SK-N-SH treated with all-trans-retinoic acid at 6 μM for 48 hours (cell line): ENCODE results near the gene TLN1.

Experiments used
- ATAC-seq: fragments of 200-7000 bp; cut with Tn5 transposase; 3 replicates; pipeline ENCODE4 v1.9.1; 2020; ENCODE audit warnings: mild to moderate bottlenecking, moderate library complexity
- ARNTL ChIP-seq: fragments of 450-650 bp; formaldehyde crosslinking; IDR thresholded peaks from 2 replicates; pipeline ENCODE4 v1.5.0; 2020; ENCODE audit warnings: low read depth, mild to moderate bottlenecking, moderate library complexity, borderline replicate concordance
- BACH2 ChIP-seq: fragments of 250-450 bp; sonication (Bioruptor Pico); IDR thresholded peaks from 2 replicates; pipeline ENCODE4 v1.9.0; 2021; ENCODE audit warnings: mild to moderate bottlenecking, borderline replicate concordance
- CREB5 ChIP-seq: fragments of 250-450 bp; sonication (Bioruptor Pico); IDR thresholded peaks from 2 replicates; pipeline ENCODE4 v1.5.1; 2020; ENCODE audit warnings: low read depth, mild to moderate bottlenecking, moderate library complexity
- CSDC2 ChIP-seq: fragments of 250-450 bp; sonication (Bioruptor Pico); IDR thresholded peaks from 2 replicates; pipeline ENCODE4 v1.5.0; 2020; ENCODE audit warnings: mild to moderate bottlenecking, moderate library complexity
- GLIS3 ChIP-seq: fragments of 250-450 bp; sonication (Bioruptor Pico); IDR thresholded peaks from 2 replicates; pipeline ENCODE4 v1.5.0; 2020; ENCODE audit warnings: mild to moderate bottlenecking, moderate library complexity
- ISL1 ChIP-seq: fragments of 250-450 bp; sonication (Bioruptor Pico); IDR thresholded peaks from 2 replicates; pipeline ENCODE4 v2.1.2; 2022; ENCODE audit warnings: mild to moderate bottlenecking, moderate library complexity
- OSR1 ChIP-seq: fragments of 250-450 bp; sonication (Bioruptor Pico); IDR thresholded peaks from 2 replicates; pipeline ENCODE4 v1.8.0; 2022; ENCODE audit warnings: moderate library complexity, mild to moderate bottlenecking, inconsistent platforms
- PATZ1 ChIP-seq: fragments of 250-450 bp; sonication (Bioruptor Pico); IDR thresholded peaks from 2 replicates; pipeline ENCODE4 v1.8.0; 2020; ENCODE audit warnings: mild to moderate bottlenecking, moderate library complexity, borderline replicate concordance
- POU6F1 ChIP-seq: fragments of 250-450 bp; sonication (Bioruptor Pico); IDR thresholded peaks from 2 replicates; pipeline ENCODE4 v1.8.0; 2021; ENCODE audit warnings: low read depth, mild to moderate bottlenecking, moderate library complexity, borderline replicate concordance
- PPARA ChIP-seq: fragments of 250-450 bp; sonication (Bioruptor Pico); IDR thresholded peaks from 2 replicates; pipeline ENCODE4 v1.5.0; 2020; ENCODE audit warnings: mild to moderate bottlenecking, borderline replicate concordance
- RARB ChIP-seq: fragments of 250-450 bp; sonication (Bioruptor Pico); IDR thresholded peaks from 2 replicates; pipeline ENCODE4 v1.8.0; 2021; ENCODE audit warnings: mild to moderate bottlenecking, moderate library complexity
- TCF4 ChIP-seq: fragments of 250-450 bp; sonication (Bioruptor Pico); IDR thresholded peaks from 2 replicates; pipeline ENCODE4 v1.8.0; 2021; ENCODE audit warnings: mild to moderate bottlenecking, moderate library complexity, borderline replicate concordance
- TOX ChIP-seq: fragments of 250-450 bp; sonication (Bioruptor Pico); IDR thresholded peaks from 2 replicates; pipeline ENCODE4 v1.8.0; 2021; ENCODE audit warnings: mild to moderate bottlenecking, moderate library complexity, borderline replicate concordance
- ZC3H10 ChIP-seq: fragments of 250-450 bp; sonication (Bioruptor Pico); IDR thresholded peaks from 2 replicates; pipeline ENCODE4 v1.5.1; 2021; ENCODE audit warnings: mild to moderate bottlenecking, moderate library complexity
- ZFP3 ChIP-seq: fragments of 250-450 bp; sonication (Bioruptor Pico); IDR thresholded peaks from 2 replicates; pipeline ENCODE4 v1.5.0; 2020; ENCODE audit warnings: mild to moderate bottlenecking, moderate library complexity
- ZFP30 ChIP-seq: fragments of 450-650 bp; formaldehyde crosslinking; IDR thresholded peaks from 2 replicates; pipeline ENCODE4 v1.5.0; 2022; ENCODE audit warnings: mild to moderate bottlenecking, moderate library complexity
- ZNF565 ChIP-seq: fragments of 450-650 bp; formaldehyde crosslinking; conservative IDR thresholded peaks from 2 replicates; pipeline ENCODE4 v1.5.0; 2020; ENCODE audit warnings: low read depth, mild to moderate bottlenecking, moderate library complexity
- ZNF70 ChIP-seq: fragments of 450-650 bp; formaldehyde crosslinking; IDR thresholded peaks from 2 replicates; pipeline ENCODE4 v1.5.0; 2020; ENCODE audit warnings: mild to moderate bottlenecking, moderate library complexity
- ZNF8 ChIP-seq: fragments of 450-650 bp; formaldehyde crosslinking; IDR thresholded peaks from 2 replicates; pipeline ENCODE4 v1.5.0; 2020; ENCODE audit warnings: mild to moderate bottlenecking, moderate library complexity
- TF ChIP-seq, protein P1 (sequence below): fragments of 250-450 bp; sonication (Bioruptor Pico); IDR thresholded peaks from 2 replicates; pipeline ENCODE4 v1.5.1; 2021; ENCODE audit warnings: mild to moderate bottlenecking, moderate library complexity

Gene TLN1

DNA sequence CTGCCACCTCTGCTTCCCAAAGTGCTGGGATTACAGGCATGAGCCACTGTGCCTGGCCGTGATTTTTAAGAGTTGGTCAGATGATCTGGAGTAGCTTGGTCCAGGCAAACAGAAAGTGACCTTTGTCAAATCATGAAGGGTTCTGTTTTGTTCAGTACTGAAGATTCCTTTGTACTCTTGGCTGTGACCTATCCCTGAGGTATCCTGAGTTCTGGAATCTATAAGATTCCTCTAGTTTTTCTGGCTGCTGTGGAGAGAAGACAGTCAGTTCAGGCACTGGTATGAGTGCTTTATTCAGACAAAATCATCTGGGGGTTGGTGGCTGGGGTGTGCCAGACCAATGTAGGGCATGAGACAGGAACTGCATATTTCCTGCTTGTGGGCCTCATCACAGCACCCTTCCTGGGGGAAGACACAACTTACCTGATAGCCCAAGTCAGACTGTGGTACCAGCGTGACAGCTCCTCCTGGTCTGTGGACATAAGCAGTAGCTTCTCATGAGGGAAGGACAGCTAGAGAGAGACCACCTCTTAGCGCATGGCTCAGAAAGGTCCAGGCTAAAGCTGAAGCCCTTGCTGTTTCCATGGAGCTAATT is 70.1 kb downstream of the TLN1 start:
- ATAC-seq: no peak
- no peak for TF ChIP-seq ZNF70
- no peak for TF ChIP-seq CREB5 (CRISPR knock-in tag)
- TF ChIP-seq PPARA (CRISPR knock-in tag): no peak
- TF ChIP-seq BACH2 (CRISPR knock-in tag): no peak
- no peak for TF ChIP-seq ZFP3 (CRISPR knock-in tag)
- no peak for TF ChIP-seq ZNF565 (CRISPR knock-in tag)
- TF ChIP-seq POU6F1 (CRISPR knock-in tag): no peak
- TF ChIP-seq TOX (CRISPR knock-in tag): no peak
- TF ChIP-seq ISL1: no peak
- no peak for TF ChIP-seq CSDC2 (CRISPR knock-in tag)

DNA sequence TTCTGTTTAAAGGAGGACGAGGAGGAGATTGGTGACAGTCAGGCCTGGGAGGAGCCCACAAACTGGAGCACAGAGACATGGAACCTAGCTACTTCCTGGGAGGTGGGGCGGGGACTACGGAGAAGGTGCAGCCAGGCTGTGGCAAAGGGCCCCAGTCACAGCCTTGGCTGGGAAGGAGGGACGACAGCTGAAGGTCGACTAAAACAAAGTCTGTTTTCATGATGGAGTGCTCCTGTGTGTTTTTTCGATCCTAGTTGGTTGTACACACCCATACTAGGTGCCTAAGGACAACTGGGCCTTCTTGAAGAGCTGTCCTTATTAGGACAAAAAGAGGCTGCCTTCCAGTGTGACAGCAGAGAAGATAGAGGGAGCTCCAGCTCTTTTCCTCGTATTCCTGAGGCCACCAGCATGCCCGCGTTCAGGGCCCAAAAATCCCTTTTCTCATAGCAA is 71.0 kb downstream of the TLN1 start:
- no peak for ATAC-seq
- TF ChIP-seq RARB (CRISPR knock-in tag) (no peak), ZNF8 (CRISPR knock-in tag) (no peak), TCF4 (CRISPR knock-in tag) (no peak), ZNF565 (CRISPR knock-in tag) (no peak), GLIS3 (CRISPR knock-in tag) (no peak), ZFP30 (CRISPR knock-in tag) (no peak), POU6F1 (CRISPR knock-in tag) (no peak), PATZ1 (no peak), CREB5 (CRISPR knock-in tag) (no peak), BACH2 (CRISPR knock-in tag) (no peak), ARNTL (CRISPR knock-in tag) (no peak), CSDC2 (CRISPR knock-in tag) (no peak)
- TF ChIP-seq, protein P1, sequence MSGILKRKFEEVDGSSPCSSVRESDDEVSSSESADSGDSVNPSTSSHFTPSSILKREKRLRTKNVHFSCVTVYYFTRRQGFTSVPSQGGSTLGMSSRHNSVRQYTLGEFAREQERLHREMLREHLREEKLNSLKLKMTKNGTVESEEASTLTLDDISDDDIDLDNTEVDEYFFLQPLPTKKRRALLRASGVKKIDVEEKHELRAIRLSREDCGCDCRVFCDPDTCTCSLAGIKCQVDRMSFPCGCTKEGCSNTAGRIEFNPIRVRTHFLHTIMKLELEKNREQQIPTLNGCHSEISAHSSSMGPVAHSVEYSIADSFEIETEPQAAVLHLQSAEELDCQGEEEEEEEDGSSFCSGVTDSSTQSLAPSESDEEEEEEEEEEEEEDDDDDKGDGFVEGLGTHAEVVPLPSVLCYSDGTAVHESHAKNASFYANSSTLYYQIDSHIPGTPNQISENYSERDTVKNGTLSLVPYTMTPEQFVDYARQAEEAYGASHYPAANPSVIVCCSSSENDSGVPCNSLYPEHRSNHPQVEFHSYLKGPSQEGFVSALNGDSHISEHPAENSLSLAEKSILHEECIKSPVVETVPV (CRISPR knock-in tag): no peak

DNA sequence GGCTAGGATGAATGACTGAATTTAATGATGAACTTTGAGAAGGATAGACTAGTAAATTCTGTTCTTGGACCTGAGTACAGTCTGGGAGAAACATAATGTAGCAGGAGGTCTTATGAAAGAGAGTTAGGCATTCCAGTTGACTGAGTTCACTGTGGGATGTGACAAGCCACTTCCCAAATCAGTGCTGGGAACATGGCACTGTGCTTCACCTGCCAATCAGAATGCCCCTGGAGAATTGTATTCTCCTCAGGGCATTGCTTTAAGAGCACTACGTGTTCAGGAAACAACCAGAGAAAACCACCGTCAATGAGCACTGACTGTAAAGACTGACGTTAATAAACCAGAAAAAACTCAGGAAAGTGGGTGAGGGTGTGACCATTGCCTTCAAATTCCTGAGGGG is 72.7 kb downstream of the TLN1 start:
- no peak for ATAC-seq
- TF ChIP-seq TOX (CRISPR knock-in tag) (no peak), ZNF8 (CRISPR knock-in tag) (no peak), ISL1 (no peak)

- no peak for TF ChIP-seq RARB (CRISPR knock-in tag)
- TF ChIP-seq ZC3H10 (CRISPR knock-in tag): no peak
- TF ChIP-seq OSR1 (CRISPR knock-in tag): no peak
- TF ChIP-seq TCF4 (CRISPR knock-in tag): no peak
Measured at GRCh38 chr9:35658968-35659220, 73.1 kb downstream of the TLN1 start.

More at GRCh38 chr9:35658968-35659220, 73.1 kb downstream of the TLN1 start:
- peak; percentile 4 for ATAC-seq
